Measurements from ENCODE around the gene HES7.

GRCh38 chr17:8167526-8167925, 43.6 kb upstream of the HES7 start:
- TF ChIP-seq, protein P1, sequence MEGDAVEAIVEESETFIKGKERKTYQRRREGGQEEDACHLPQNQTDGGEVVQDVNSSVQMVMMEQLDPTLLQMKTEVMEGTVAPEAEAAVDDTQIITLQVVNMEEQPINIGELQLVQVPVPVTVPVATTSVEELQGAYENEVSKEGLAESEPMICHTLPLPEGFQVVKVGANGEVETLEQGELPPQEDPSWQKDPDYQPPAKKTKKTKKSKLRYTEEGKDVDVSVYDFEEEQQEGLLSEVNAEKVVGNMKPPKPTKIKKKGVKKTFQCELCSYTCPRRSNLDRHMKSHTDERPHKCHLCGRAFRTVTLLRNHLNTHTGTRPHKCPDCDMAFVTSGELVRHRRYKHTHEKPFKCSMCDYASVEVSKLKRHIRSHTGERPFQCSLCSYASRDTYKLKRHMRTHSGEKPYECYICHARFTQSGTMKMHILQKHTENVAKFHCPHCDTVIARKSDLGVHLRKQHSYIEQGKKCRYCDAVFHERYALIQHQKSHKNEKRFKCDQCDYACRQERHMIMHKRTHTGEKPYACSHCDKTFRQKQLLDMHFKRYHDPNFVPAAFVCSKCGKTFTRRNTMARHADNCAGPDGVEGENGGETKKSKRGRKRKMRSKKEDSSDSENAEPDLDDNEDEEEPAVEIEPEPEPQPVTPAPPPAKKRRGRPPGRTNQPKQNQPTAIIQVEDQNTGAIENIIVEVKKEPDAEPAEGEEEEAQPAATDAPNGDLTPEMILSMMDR (IDR thresholded peaks at IDR 0.05), result no peak
- TF ChIP-seq POLR2A (IDR thresholded peaks at IDR 0.05), result no peak
